ENCODE measurements around the gene FNIP1. TPM values are rescaled to one million over a fixed set of nuclear protein-coding genes. Genes with fewer than 3 reads are reported as not detected.

Gene FNIP1
- total and polyA plus RNA-seq, 12 donors = 2.8 to 41.7 (median 32.7) TPM

DNA sequence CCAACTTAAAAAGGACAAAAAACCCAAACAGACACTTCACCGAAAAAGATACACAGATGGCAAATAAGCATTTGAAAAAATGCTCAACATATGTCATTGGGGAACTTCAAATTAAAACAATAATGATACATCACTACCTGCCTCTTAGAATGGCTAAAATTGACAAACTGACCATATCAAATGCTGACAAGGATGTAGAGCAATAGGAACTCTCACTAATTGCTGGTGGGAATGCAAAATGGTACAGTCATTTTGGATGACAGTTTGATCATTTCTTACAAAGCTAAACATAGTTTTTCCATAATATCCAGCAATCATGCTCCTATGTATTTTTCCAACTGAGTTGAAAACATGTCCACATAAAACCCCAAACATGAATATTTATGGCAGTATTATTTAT lies 102.9 kb downstream of the FNIP1 start:
- Histone ChIP-seq H3K9me3 (peaks cover 0 to 7% (median 0%) of the 10 kb centered on the region in 11 donors), H3K4me3 (no peak overlapping the region), H3K4me1 (no peaks in the 10 kb centered on the region), H3K36me3 (peaks cover 0 to 91% (median 36%) of the 10 kb centered on the region in 9 donors), H3K27ac (no peak overlapping the region), H3K27me3 (no peaks in the 10 kb centered on the region)
- DNase-seq (no peak), ATAC-seq (no peak)
- 98 to 100% methylated on average over 1 of the region's 1 CpG for WGBS, 2 donors
- intact Hi-C loops (cut with DNase I) = no loop called here
- TF ChIP-seq CTCF (IDR thresholded peaks at IDR 0.05) = no peak

DNA sequence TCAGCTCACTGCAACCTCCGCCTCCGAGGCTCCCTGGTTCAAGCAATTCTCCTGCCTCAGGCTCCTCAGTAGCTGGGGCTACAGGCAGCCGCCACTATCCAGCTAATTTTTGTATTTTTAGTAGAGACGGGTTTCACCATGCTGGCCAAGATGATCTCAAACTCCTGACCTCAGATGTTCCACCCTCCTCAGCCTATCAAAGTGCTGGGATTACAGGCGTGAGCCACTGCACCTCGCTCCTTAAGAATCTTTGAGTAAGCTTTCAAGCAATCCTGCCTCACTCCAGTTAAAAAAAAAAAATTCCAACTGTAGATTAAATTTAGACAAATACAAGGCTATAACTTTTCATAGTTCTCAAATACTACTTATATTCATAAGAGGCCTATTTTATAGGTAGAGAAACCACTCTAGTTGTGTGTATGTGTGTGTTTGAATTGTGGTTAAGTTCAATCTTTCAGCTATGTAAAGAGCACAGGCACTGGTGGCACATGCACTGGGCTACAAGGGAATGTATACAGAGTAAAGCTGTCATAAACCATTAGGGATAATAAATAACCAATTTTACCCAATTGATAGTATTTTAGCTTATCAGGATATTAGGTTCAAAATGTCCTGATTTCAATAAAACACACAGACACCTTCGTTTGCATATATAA lies 111.2 kb downstream of the FNIP1 start:
- intact Hi-C loops (cut with DNase I) = no loop called here
- whole genome bisulfite sequencing, 2 donors = 95 to 98% methylated on average over 7 of the region's 7 CpGs
- Histone ChIP-seq H3K4me3 (no peak overlapping the region), H3K36me3 (peaks cover 0 to 74% (median 16%) of the 10 kb centered on the region in 9 donors), H3K4me1 (peaks cover 0 to 14% (median 7%) of the 10 kb centered on the region in 9 donors), H3K9me3 (peaks cover 0 to 7% (median 0%) of the 10 kb centered on the region in 11 donors), H3K27ac (no peak overlapping the region), H3K27me3 (no peaks in the 10 kb centered on the region)
- DNase-seq (no peak), ATAC-seq (no peak)
- TF ChIP-seq CTCF (IDR thresholded peaks at IDR 0.05) = no peak

DNA sequence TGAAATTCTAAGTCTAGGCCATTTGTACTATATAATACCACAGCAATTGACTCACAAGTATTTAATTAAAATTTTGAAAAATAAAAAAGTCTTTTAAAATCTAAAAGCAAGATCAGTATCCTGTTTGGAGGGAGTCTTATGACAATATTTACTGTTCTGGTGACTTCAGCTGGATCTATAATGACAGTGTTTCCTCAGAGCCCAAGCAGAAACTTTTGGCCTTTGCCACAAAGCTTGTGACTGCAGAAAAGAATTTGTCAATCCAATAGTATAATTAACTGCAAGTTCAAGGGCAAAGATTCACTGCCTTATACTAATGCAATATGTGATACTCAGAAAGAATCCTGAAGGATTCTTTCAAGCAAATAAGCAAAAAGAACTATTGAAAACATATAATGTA lies 112.2 kb downstream of the FNIP1 start:
- Histone ChIP-seq H3K9me3 (no peaks in the 10 kb centered on the region), H3K36me3 (peaks cover 0 to 68% (median 8%) of the 10 kb centered on the region in 9 donors), H3K4me1 (peaks cover 0 to 19% (median 8%) of the 10 kb centered on the region in 9 donors), H3K27ac (no peak overlapping the region), H3K27me3 (no peaks in the 10 kb centered on the region), H3K4me3 (no peak overlapping the region)
- no peak for TF ChIP-seq CTCF (IDR thresholded peaks at IDR 0.05)
- intact Hi-C loops (cut with DNase I) = no loop called here
- no peak for ATAC-seq
- no peak for DNase-seq

- H3K4me1 ChIP-seq = peaks cover 0 to 19% (median 8%) of the 10 kb centered on the region in 9 donors
- H3K9me3 ChIP-seq = no peaks in the 10 kb centered on the region
- H3K36me3 ChIP-seq = peaks cover 0 to 68% (median 3%) of the 10 kb centered on the region in 9 donors
- no peaks in the 10 kb centered on the region for H3K27me3 ChIP-seq
- 96 to 99% methylated on average over 1 of the region's 1 CpG for WGBS, 2 donors
- no peak overlapping the region for H3K4me3 ChIP-seq
- ATAC-seq = no peak
- DNase-seq = no peak
- TF ChIP-seq CTCF (IDR thresholded peaks at IDR 0.05) = no peak
- intact Hi-C loops (cut with DNase I) = no loop called here
- no peak overlapping the region for H3K27ac ChIP-seq
Observed at GRCh38 chr5:131684051-131684450, 112.8 kb downstream of the FNIP1 start.
